Measurements from ENCODE around the gene NHS. TPM values are rescaled to one million over a fixed set of nuclear protein-coding genes. Genes with fewer than 3 reads are reported as not detected.
A peak's percentile ranks its signal among the peaks of the same experiment; 100 is the strongest.

Gene NHS
- total RNA-seq, 1 experiment from 2014 or later = 0.10 TPM

DNA sequence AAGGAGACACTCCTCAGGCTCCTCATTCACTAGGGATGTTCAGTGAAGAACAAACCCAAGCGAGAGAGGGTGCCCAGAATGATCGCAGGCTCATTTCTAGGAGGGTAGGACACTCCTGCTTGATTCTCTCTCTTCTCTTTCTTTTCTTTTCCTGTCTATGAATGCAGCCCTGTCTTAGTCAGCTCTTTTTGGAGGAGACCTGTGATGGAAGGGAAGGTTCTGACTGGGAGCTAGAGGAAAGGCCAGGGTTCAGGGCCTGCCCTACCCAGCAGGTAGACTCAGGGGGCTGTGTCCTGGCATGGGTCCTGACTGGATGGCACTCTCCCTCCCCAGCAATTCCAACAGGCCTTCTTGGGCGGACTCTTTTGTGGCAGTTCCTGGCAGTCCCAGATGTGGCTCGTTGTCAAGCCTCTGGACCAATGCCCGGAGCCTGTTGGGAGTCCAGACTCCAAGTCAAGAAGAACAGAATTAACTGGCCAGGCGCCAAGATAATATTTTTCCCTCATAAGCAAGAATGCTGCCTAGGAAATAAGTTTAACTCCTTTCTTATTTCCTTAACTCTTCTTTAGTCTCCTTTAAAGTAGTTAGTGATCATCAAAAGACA, 222.9 kb downstream of the NHS start:
- Histone ChIP-seq H3K27me3 (no peaks in the 10 kb centered on the region), H3K36me3 (no peaks in the 10 kb centered on the region), H3K9me3 (no peaks in the 10 kb centered on the region), H3K4me3 (no peak overlapping the region)
- peak; percentile 70 for DNase-seq

DNA sequence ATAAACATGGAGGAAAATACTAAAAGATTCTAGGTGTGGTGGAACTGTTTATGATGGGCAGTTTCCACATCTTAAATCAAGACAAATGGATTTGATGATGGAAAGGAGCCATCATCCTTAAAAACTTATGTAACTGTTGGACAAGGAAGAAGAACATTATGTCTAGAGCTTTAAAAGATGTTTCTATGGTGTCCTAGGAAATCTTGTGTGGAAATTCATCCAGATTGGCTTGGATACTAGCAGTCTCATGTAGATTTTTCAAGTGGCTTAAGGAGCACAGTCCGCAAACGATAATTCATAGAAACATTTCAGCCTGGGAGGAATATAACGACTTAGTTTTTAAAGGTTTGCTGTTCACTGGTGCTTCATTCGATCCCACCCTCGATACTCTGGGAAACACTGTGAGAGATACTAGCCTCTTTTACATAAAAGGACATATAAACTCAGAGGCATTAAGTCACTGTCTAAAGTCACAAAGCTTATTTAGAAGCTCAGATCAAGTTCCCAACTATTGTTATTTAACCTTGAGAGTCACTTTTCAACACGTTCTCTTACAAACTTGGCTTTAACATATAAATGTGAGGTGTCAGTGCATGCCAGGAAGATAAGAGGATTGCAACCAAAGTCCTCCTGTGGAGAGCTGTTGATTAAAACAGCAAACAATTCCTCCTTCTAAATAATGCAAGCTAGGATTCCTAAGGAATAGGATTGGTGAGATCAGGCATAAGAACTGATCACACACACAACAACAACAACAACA, 226.6 kb downstream of the NHS start:
- no peak for DNase-seq
- H3K4me3 ChIP-seq = no peak overlapping the region
- H3K36me3 ChIP-seq = no peaks in the 10 kb centered on the region
- no peaks in the 10 kb centered on the region for H3K27me3 ChIP-seq
- H3K9me3 ChIP-seq = no peaks in the 10 kb centered on the region

DNA sequence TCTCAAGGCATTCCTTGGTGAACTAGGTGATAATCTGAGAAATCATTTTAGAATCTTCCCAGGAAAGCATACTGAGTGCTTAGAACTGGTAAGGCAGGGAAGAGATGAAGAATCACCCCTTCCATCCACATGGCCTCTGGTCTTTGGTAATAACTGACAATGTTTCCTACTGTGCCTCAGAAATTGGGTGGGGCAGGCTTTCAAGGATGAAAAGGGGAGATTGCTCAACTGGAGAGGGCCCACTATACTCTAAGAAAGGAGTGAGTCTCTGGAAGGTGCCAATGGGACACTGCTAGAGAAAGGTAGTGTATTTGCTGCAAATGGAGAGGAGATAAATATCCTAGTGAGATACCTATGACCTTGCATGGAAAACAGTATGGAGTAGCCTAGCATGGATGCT, 227.2 kb downstream of the NHS start:
- DNase-seq = no peak
- H3K4me3 ChIP-seq = no peak overlapping the region
- no peaks in the 10 kb centered on the region for H3K36me3 ChIP-seq
- H3K27me3 ChIP-seq = no peaks in the 10 kb centered on the region
- no peaks in the 10 kb centered on the region for H3K9me3 ChIP-seq

DNA sequence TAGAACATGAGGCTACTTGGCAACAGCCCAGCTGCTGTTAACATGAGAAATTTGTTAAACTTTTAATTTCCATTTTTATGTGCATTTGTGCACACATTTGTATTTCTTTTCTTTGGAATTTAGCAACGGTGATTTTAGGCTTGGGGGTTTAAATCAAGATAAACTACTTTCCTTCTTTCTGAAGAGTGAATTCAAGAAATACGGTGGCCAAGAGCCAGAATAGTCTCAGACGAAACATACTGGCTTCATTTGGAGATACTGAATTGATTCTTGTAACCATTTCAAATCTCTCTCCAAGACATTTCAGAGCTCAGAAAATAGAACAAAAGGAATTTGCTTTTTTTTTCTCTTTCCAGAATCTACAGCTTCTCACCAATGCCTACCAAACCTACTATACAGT, 228.2 kb downstream of the NHS start:
- no peak for DNase-seq
- Histone ChIP-seq H3K27me3 (no peaks in the 10 kb centered on the region), H3K9me3 (no peaks in the 10 kb centered on the region), H3K4me3 (no peak overlapping the region), H3K36me3 (no peaks in the 10 kb centered on the region)

DNA sequence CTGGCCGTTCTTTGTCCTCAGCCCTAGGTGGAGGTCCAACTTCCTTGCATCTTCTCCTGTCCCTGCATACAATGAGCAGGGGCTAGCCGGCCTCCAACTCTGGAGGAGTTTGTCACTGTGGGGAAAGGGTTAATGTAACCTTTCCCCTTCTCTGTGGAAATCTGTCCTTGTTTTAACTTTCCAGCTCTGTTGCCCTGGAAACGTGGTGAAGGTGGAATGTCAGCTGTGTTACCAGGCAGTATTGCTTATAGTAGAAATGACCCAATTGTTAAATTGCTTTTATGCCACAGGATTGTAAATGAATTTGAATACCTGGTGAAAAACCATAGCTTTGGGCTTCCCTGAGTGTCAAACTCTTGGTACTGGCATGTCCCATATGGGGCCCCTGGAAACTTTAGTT, 230.7 kb downstream of the NHS start:
- DNase-seq = no peak
- H3K9me3 ChIP-seq = no peaks in the 10 kb centered on the region
- no peaks in the 10 kb centered on the region for H3K27me3 ChIP-seq
- H3K4me3 ChIP-seq = no peak overlapping the region
- no peaks in the 10 kb centered on the region for H3K36me3 ChIP-seq

DNA sequence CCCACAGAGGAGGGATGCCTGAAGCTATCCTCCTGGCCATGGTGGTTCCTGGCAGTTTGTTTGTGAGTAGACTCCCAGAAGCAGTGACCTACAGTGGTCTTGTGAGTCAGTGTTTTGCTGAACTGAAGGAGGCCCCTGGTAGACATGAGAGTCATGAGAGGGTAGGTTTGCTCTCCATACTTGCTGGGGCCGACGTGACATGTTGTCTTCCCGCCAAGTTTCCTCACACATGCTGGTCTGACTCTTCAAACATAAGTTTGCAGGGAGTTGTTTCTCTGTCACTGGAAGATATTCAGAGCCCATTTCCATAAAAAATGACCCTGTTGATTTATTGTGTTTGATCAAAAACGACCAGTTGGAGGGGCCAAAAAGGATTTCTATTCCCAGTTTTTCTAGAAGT, 231.2 kb downstream of the NHS start:
- DNase-seq = no peak
- Histone ChIP-seq H3K27me3 (no peaks in the 10 kb centered on the region), H3K9me3 (no peaks in the 10 kb centered on the region), H3K4me3 (no peak overlapping the region), H3K36me3 (no peaks in the 10 kb centered on the region)

DNA sequence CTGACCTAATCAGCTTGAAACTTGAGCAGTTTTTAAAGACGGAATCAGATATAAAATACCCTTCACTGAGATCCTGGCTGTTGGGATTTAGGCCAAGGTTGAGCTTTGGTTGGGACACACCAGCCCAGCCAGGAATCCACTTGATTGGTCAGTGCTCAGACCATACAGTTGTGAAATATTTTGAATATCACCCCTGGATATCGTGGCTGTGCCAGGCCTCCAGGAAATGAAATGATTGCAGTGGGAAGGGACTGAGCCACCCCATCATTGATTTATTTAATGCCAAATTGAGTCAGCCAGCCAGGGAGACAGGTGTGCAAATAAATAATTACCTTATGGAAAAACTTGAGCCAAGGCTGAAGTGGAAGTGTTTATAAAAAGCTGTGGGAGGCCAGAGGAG, 233.9 kb downstream of the NHS start:
- no peaks in the 10 kb centered on the region for H3K9me3 ChIP-seq

DNA sequence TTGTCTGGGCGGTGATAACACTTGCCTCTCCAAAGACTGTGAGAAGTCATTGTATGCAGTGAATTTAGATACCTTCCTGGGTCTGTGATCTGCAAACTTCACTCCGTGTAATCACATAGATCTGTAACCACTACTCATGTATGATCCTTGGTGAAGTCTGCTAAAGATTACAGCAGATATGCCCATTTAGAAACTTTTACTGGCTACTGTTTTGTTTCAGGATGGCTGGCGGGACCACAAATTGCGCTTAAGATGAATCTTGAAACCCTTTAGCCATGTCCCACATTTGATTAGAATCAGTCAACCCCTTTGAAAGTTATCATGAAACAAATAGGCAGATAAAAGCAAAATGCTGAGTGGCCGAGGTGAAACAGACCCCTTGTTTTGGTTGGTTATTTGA, 235.8 kb downstream of the NHS start:
- Histone ChIP-seq H3K36me3 (no peaks in the 10 kb centered on the region), H3K27me3 (no peaks in the 10 kb centered on the region), H3K9me3 (no peaks in the 10 kb centered on the region), H3K4me3 (no peak overlapping the region)
- DNase-seq = no peak

More for the DNA sequence above, 233.9 kb downstream of the NHS start:
- H3K36me3 ChIP-seq = no peaks in the 10 kb centered on the region
- peak; percentile 31 for DNase-seq
- H3K27me3 ChIP-seq = no peaks in the 10 kb centered on the region
- H3K4me3 ChIP-seq = no peak overlapping the region

DNA sequence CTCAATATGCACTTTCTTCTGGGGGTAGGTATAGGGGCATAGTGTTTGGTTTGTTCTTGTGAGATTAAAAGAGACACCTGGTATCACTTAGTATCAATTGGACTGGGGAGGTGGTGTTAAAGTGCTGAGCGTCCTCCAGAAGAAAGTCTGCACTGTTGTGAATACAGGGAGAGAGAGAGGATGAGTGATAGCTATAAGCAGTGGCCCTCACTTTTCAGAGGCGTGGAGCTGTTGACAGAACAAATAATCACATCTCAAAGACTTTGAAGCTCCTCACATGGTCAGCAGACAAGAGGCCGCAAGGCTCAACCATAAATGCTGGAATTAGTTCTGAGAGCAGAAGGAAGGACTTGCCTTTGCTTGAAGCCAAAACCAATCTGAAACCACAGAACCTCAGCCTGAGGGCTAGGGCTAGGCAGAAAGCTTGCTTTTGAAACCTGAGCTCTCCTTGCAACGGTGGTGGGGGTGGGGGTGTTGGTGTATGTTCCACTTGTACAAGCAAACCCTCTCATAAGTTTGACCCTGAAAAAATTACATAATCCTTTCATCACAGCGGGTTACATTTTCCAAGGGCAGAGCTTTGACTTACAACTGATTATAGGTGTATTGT, 239.1 kb downstream of the NHS start:
- H3K27me3 ChIP-seq = no peaks in the 10 kb centered on the region
- no peaks in the 10 kb centered on the region for H3K36me3 ChIP-seq
- H3K9me3 ChIP-seq = no peaks in the 10 kb centered on the region
- DNase-seq = no peak
- no peak overlapping the region for H3K4me3 ChIP-seq

DNA sequence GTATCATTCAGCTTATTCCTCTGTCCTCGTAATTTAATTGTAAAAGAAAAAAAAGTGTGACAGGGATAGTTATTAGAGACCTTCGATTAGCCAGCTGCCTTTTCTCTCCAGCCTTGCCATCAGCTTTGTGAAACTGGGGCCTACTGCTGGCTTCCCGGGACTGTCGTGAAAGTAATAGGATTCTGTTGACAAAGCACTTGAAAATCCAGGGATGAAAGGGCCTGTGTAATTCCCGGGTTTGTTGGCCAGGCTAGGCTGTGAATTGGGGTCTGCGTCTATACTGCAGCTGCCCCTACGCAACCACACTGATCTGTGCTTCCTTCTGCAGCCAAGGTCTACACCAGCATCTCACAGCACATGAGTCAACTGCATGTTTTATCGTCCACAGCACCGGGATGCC, 241.9 kb downstream of the NHS start:
- no peak overlapping the region for H3K4me3 ChIP-seq
- no peaks in the 10 kb centered on the region for H3K9me3 ChIP-seq
- no peaks in the 10 kb centered on the region for H3K36me3 ChIP-seq
- no peak for DNase-seq
- no peaks in the 10 kb centered on the region for H3K27me3 ChIP-seq

DNA sequence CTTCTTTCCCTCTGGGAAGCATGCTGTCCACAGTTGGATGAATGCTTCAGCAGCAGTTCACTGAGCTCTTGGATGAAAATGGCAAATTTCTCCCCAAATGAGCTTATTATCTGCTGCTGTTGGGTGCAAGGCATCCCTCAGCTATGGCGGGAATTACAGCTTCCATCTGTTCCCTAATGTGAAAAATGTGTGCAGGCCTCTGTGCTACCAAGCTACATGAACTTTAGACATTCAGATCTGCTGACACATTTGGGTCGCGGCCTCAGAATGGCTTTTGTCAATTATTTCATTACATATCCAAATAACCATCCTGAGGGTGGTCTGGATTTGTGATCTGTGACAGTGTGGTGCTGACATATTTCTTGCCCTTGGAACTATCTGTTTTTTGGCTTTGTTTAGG, 242.8 kb downstream of the NHS start:
- no peaks in the 10 kb centered on the region for H3K27me3 ChIP-seq
- DNase-seq = no peak

DNA sequence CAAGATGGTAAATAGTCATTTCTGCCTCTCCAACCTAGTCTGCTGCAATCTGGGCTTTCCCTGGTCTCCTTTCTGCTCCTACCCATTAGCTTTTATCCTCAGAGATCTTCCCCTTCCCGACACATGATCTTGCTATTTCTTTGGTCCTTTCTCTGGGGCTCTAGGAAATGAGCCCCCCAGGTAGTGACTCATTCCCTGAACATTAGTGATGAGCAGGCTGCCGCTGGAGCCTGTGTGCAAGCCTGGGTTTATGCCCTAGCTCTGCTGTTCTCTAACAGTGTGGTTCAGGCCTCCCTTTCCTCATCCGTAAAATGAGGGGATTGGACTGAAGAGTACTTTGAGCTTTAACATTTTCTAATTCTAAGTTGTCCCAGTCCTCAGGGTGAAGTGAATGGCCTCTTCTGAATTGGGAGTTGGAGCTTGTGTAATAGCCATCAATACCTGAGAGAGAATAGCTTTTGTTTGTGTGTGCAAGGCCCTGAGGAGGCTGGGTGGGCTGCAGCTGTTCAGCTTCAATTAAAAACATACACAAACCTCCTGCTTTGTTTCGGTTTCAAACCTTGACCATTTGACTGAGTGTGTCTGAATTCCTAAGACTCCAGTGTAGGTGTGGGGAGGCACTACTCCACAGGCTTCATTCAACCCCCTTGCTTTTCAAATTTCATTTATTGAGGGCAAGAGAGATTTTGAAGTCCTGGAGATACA, 246.7 kb downstream of the NHS start:
- no peak for DNase-seq
- no peaks in the 10 kb centered on the region for H3K27me3 ChIP-seq
- H3K9me3 ChIP-seq = no peaks in the 10 kb centered on the region
- no peaks in the 10 kb centered on the region for H3K36me3 ChIP-seq
- H3K4me3 ChIP-seq = no peak overlapping the region

More for the DNA sequence above, 242.8 kb downstream of the NHS start:
- Histone ChIP-seq H3K4me3 (no peak overlapping the region), H3K36me3 (no peaks in the 10 kb centered on the region), H3K9me3 (no peaks in the 10 kb centered on the region)

DNA sequence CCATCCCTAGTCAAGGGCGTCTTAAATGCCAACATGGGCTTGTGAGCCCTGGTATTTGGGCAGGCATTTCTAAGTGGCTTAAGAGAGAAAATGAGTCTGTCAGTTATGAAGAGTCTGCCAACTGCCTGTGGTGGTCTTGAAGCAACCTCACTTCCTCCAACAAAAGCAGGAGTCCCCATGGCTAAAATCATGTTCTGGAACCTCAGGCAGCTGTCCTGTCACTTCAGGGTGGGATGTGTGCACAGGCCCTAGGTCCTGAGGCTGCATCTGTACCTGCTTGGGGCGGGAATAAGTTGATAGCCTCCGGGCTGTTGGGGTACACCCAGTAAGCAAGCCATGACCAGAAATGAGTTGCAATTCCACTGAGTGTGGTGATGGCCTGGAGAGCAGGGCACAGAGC, 247.3 kb downstream of the NHS start:
- H3K4me3 ChIP-seq = no peak overlapping the region
- no peaks in the 10 kb centered on the region for H3K36me3 ChIP-seq
- no peaks in the 10 kb centered on the region for H3K27me3 ChIP-seq
- no peaks in the 10 kb centered on the region for H3K9me3 ChIP-seq
- no peak for DNase-seq

DNA sequence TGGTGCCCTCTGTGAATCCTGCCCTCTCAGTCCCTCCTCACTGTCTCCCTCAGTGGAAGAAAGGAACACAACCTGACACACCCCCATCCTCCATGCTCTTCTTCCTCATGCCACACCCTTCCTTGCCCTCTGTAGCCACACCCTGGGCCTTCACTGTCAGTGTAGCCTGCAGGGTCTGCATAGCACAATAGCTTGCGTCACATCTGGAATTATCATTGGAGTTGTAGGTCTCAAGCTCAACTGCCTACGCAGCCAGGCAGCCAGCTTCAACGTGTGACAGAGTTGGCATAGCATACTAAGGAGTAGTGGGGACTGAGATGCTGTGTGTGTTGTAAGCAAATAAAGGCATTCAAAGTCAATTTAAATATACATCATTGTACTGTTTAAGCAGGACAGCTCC, 248.8 kb downstream of the NHS start:
- no peaks in the 10 kb centered on the region for H3K36me3 ChIP-seq
- DNase-seq = no peak
- H3K27me3 ChIP-seq = no peaks in the 10 kb centered on the region
- no peak overlapping the region for H3K4me3 ChIP-seq
- H3K9me3 ChIP-seq = no peaks in the 10 kb centered on the region

DNA sequence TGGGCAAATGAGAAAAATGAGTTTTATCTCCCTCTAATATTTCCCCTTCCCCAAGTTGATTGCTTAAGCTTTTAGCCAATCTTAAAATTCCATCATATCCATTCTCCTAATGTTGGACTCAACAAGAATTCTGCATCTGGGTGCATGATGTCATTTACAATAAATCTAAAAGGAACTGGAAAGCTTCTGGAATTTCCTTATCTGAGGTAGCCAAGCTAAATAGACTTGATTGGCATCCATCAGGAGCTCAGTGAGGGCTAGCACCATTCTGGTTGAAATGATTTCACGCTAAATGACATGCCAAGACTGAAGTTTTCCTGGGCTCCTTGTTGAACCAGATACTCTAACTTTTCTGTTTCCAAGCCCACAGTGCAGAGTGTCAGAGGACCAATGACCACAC, 252.0 kb downstream of the NHS start:
- Histone ChIP-seq H3K27me3 (no peaks in the 10 kb centered on the region), H3K4me3 (no peak overlapping the region), H3K36me3 (no peaks in the 10 kb centered on the region), H3K9me3 (no peaks in the 10 kb centered on the region)
- no peak for DNase-seq

DNA sequence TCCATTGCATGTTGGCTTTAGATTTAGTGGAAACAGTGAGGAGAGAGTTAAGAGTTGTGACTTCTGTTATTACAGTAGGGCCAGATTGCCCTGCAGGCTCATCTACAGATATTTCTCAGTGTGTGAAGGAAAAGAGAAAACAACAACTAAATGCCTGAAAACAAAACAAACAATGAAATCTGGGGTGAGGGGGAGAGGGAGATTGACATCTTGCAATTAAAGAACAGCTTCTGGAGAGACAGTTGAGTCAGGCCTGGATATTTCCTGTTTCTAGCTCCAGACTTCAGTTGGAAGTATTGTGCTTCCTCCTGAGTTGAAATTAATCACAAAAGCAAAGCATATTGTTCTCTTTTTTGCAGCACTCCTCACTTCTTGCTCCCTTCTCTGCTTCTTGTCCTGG, 254.0 kb downstream of the NHS start:
- Histone ChIP-seq H3K36me3 (no peaks in the 10 kb centered on the region), H3K4me3 (no peak overlapping the region), H3K27me3 (no peaks in the 10 kb centered on the region), H3K9me3 (no peaks in the 10 kb centered on the region)
- no peak for DNase-seq

DNA sequence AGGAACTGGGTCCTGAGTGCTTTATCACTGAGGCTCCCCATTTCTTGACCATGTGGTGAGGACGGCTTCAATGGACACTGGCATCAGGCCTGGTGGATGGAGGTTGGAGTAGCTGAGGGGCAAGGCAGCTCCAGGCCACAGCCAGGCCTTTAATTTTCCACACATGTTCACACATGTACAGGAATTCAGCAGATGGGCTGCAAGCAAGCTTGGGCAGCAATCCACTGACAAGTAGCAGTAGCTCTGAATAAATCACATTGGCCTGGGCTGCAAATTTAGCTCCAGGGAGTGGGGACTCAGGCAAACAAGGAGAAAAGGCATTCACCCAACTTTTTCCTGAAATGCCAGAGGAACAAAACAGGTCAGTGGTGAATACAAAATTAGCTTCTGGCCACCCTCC, 254.5 kb downstream of the NHS start:
- Histone ChIP-seq H3K9me3 (no peaks in the 10 kb centered on the region), H3K4me3 (no peak overlapping the region), H3K36me3 (no peaks in the 10 kb centered on the region), H3K27me3 (no peaks in the 10 kb centered on the region)
- DNase-seq = no peak

Measured in MG63 (cell line).